Spleen (tissue), 7 donors: ENCODE results near the gene MID1.

ENCODE experiments used
- POLR2A ChIP-seq, 3 donors: fragments of 450-650 bp; IDR thresholded peaks; one replicate each; pipeline ENCODE4 v1.5.1; 2017; ENCODE audit warnings: antibody characterized with exemption in 3 of 3, mild to moderate bottlenecking in 1 of 3
- POLR2AphosphoS5 ChIP-seq, 3 donors: sonication (generic); formaldehyde crosslinking; IDR thresholded peaks; one replicate each; pipeline ENCODE4 v1.5.1; 2017; ENCODE audit warnings: antibody characterized with exemption in 3 of 3
- TF ChIP-seq, protein P1 (sequence below), 11 experiments: fragments of 200-600 bp in 7 of 11; fragments of 450-650 bp in 4 of 11; sonication (generic) in 4 of 11; IDR thresholded peaks in 8 of 11; conservative IDR thresholded peaks in 3 of 11; 1 replicate in 7 of 11; 2 replicates in 4 of 11; pipeline versions ENCODE4 v1.4.0 to v1.8.0; 2016 to 2021; ENCODE audit warnings: antibody characterized with exemption in 11 of 11, inconsistent platforms in 4 of 11, mild to moderate bottlenecking in 1 of 11
- donor health status: DM: no; HTN: no; CAD: no; lungs with moderate emphysema.
- donor health status: DM: no; HTN: no; CAD: no.
- donor health status: DM: no; HTN: no; CAD: no.

GRCh38 chrX:10508891-10509290 lies 111.5 kb downstream of the MID1 start:
- TF ChIP-seq, protein P1, sequence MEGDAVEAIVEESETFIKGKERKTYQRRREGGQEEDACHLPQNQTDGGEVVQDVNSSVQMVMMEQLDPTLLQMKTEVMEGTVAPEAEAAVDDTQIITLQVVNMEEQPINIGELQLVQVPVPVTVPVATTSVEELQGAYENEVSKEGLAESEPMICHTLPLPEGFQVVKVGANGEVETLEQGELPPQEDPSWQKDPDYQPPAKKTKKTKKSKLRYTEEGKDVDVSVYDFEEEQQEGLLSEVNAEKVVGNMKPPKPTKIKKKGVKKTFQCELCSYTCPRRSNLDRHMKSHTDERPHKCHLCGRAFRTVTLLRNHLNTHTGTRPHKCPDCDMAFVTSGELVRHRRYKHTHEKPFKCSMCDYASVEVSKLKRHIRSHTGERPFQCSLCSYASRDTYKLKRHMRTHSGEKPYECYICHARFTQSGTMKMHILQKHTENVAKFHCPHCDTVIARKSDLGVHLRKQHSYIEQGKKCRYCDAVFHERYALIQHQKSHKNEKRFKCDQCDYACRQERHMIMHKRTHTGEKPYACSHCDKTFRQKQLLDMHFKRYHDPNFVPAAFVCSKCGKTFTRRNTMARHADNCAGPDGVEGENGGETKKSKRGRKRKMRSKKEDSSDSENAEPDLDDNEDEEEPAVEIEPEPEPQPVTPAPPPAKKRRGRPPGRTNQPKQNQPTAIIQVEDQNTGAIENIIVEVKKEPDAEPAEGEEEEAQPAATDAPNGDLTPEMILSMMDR (IDR thresholded peaks at IDR 0.05 in 8 of 11, conservative IDR thresholded peaks at IDR 0.05 in 3 of 11), result no peak
- no peak for TF ChIP-seq POLR2AphosphoS5 (IDR thresholded peaks at IDR 0.05)
- TF ChIP-seq POLR2A (IDR thresholded peaks at IDR 0.05), result no peak
